ENCODE results near the gene RSPH3.

Gene RSPH3

GRCh38 chr6:159043251-159043650 is 43.2 kb upstream of the RSPH3 start:
- Histone ChIP-seq H3K27me3 (peaks cover 95% of the 10 kb centered on the region), H3K9me3 (no peaks in the 10 kb centered on the region), H3K4me3 (ENCODE audit: low read depth, low read length) (no peak overlapping the region), H3K36me3 (no peaks in the 10 kb centered on the region), H3K4me1 (no peaks in the 10 kb centered on the region)
- DNase-seq: no peak
- TF ChIP-seq CTCF (IDR thresholded peaks at IDR 0.05; ENCODE audit: low read depth, low read length): no peak

- no peaks in the 10 kb centered on the region for H3K9me3 ChIP-seq
- H3K4me1 ChIP-seq: no peaks in the 10 kb centered on the region
- DNase-seq: no peak
- H3K36me3 ChIP-seq: no peaks in the 10 kb centered on the region
- TF ChIP-seq CTCF (IDR thresholded peaks at IDR 0.05; ENCODE audit: low read depth, low read length): no peak; the same call in 1 of the 2 replicates
- H3K4me3 ChIP-seq (ENCODE audit: low read depth, low read length): no peak overlapping the region
- H3K27me3 ChIP-seq: peaks cover 95% of the 10 kb centered on the region
Observed at GRCh38 chr6:159042826-159043181, 42.8 kb upstream of the RSPH3 start.

- H3K27me3 ChIP-seq: peaks cover 95% of the 10 kb centered on the region
- peak; percentile 97 for TF ChIP-seq CTCF (IDR thresholded peaks at IDR 0.05; ENCODE audit: low read depth, low read length)
- peak; percentile 50 for DNase-seq
- H3K9me3 ChIP-seq: no peaks in the 10 kb centered on the region
- H3K4me1 ChIP-seq: no peaks in the 10 kb centered on the region
- no peaks in the 10 kb centered on the region for H3K36me3 ChIP-seq
- no peak overlapping the region for H3K4me3 ChIP-seq (ENCODE audit: low read depth, low read length)
Observed at GRCh38 chr6:159042003-159042825, 42.2 kb upstream of the RSPH3 start.

GRCh38 chr6:159041181-159041580 is 41.2 kb upstream of the RSPH3 start:
- no peak overlapping the region for H3K4me3 ChIP-seq (ENCODE audit: low read depth, low read length)
- H3K9me3 ChIP-seq: no peaks in the 10 kb centered on the region
- H3K36me3 ChIP-seq: no peaks in the 10 kb centered on the region
- peaks cover 98% of the 10 kb centered on the region for H3K27me3 ChIP-seq
- no peaks in the 10 kb centered on the region for H3K4me1 ChIP-seq
- TF ChIP-seq CTCF (IDR thresholded peaks at IDR 0.05; ENCODE audit: low read depth, low read length): no peak
- no peak for DNase-seq

GRCh38 chr6:159039885-159040258 is 39.9 kb upstream of the RSPH3 start:
- DNase-seq: no peak
- H3K4me1 ChIP-seq: no peaks in the 10 kb centered on the region
- TF ChIP-seq CTCF (IDR thresholded peaks at IDR 0.05; ENCODE audit: low read depth, low read length): no peak
- no peaks in the 10 kb centered on the region for H3K9me3 ChIP-seq
- H3K36me3 ChIP-seq: no peaks in the 10 kb centered on the region
- no peak overlapping the region for H3K4me3 ChIP-seq (ENCODE audit: low read depth, low read length)
- H3K27me3 ChIP-seq: peaks cover 98% of the 10 kb centered on the region
